HS-5 (cell line): ENCODE results near the gene C10orf71.
A peak's percentile ranks its signal among the peaks of the same experiment; 100 is the strongest.

ENCODE experiments used
- DNase-seq: peaks from one replicate; pipeline ENCODE4 v3.0.0-alpha.2; 2012; ENCODE audit warnings: low read depth

C10orf71 gene

GRCh38 chr10:49274886-49275285, 24.1 kb upstream of the C10orf71 start:
- DNase-seq = no peak

GRCh38 chr10:49275896-49276295, 23.1 kb upstream of the C10orf71 start:
- DNase-seq = no peak

- DNase-seq = no peak
Observed at GRCh38 chr10:49276596-49276995, 22.4 kb upstream of the C10orf71 start.

DNA sequence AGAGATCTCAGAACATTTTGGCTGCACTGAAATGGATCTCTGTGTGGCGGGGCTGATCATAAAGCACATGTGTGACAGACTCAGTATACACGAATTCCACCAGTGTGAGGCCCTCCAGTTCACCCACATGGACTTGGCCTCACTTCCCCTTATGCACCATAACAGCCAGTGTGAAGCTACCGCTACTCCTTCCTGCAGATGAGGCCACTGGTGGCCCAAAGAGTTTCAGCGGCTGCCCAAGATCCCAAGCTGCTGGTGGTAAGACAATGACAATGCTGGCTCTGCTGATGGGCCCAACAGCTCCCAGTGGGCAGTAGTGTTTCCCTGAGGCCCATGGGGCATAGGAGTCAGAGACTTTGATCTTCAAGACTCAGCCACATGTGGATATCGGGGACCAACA, 21.0 kb upstream of the C10orf71 start:
- DNase-seq = no peak

GRCh38 chr10:49278497-49278981, 20.4 kb upstream of the C10orf71 start:
- no peak for DNase-seq

DNA sequence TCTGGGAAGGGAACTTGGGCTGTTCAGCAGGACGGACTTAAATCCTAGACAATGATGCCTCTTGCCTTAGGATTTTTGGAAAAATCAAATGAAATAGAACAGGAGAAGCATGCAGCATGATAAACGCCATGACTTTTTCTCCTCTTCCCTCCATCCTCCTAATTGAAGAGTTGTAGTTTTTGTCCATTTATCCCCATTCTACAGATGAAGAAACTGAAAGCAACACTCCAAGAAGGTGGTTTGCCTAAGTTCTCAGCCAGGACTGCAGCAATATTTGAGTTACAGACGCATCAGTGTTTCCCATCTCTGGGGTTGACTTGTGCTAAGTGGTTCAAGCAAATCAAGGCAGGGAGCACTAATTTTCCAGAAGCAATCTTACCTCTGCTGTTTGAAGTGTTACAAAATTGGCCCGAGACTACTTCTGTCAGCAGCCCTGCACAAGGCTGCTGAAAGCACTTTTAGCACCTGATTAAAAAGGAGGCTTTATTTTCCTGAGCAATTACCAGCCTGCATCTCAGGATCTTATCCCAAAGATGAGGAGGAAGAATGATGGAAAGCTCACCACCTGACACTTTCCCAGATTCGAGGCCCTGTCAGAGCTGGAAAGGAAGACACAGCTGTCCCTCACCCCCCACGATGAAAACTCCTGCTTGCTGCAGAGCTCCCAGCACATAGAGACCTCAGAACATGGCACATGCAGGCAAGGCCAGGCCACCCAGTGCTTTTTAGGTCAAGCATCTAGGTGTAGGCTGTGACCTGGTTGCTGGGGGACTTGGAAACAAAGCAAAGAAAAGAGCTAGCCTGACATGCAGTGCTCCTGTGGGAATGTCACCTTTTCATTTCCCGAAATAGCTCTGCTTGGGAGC, 19.7 kb upstream of the C10orf71 start:
- DNase-seq = no peak

GRCh38 chr10:49280001-49280408, 19.0 kb upstream of the C10orf71 start:
- DNase-seq = peak; percentile 77

GRCh38 chr10:49281461-49281860, 17.5 kb upstream of the C10orf71 start:
- no peak for DNase-seq

DNA sequence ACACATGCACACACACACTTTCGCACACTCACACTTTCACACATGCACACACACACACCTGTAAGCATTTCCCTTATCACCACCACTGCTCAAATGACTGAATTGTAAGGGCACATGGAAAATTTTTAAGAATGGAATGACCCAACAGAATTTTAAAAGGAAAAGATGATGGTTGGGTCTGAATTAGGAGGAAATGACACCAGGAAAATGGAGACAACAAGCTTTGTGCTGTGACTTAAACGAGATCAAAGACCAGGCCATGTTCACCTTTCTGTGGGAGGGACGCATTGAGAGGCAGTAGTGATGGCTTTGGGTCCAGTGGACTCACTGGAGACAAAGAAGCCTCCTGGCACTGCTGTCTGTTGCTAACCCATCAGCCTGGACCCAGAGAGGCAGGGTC, 16.7 kb upstream of the C10orf71 start:
- no peak for DNase-seq

GRCh38 chr10:49282879-49283341, 16.1 kb upstream of the C10orf71 start:
- DNase-seq = no peak

DNA sequence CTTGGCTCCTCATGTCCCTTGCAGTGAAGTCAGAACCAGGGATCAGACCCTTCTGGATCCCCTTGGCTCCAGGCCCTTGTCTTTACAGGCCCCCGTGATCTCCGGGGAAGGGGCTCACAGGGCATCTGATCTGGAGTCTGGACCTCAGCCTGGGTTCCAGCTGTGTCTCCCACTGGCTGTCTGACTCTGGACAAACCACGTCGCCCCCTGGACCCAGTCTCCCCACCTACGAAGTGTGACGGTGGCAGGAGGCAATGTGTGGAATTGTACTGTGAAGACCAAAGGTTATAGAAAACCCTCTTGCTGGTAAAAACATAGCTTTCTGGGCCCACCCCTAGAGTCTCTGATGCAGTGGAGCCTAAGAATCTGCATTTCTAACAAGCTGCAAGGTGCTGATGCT, 15.5 kb upstream of the C10orf71 start:
- DNase-seq = no peak

DNA sequence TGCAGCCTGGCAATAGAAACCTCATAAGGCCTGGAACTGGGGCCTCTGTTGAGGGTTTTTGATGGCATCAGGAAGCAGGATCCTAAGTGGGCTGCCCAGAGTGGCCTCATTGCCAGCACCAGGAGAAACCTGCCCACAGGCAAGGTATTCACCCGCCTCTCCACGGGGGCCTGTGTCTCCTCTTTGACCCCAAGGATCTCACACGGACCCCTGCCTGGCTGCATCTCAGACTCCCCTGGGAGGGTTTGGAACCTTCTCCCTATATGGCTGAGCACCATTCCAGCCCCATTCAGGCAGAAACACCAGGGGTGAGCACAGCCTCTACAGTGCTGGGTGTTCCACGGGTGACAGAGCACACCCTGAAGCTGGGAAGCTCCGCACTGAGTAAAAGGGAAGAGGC, 14.6 kb upstream of the C10orf71 start:
- DNase-seq = no peak

- no peak for DNase-seq
Observed at GRCh38 chr10:49285232-49285631, 13.7 kb upstream of the C10orf71 start.

- DNase-seq = no peak
Observed at GRCh38 chr10:49286686-49287085, 12.3 kb upstream of the C10orf71 start.

DNA sequence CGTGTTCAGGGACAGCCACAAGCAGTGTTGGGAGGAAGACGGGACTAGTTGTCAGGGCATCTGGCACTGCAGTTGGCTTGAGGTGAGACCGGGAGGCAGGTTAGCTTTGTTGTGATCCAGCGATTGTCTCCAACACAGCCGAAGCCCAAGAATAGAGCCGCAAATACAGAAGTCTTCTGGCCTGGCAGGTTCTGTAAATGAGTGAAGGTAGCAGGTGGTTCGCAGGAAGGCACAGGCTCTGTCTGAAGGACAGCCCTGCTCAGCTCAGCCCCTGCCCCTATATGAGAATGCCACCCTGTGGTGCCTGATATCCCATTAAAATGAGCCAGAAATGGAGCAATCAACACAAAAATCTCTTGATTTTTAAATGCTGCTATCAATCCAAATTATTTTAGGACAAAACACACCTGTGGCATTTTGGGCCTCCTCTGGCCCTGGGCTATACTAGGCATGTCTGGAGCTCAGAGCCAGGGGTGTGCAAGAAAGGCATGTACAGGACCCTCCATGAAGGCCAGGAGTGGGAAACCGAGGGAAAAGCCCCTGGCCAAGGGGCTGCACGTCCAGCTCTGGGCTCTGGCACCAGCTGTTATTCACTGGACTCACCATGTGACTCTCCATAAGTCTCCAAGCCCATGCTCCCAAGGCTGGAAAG, 11.2 kb upstream of the C10orf71 start:
- DNase-seq = no peak

DNA sequence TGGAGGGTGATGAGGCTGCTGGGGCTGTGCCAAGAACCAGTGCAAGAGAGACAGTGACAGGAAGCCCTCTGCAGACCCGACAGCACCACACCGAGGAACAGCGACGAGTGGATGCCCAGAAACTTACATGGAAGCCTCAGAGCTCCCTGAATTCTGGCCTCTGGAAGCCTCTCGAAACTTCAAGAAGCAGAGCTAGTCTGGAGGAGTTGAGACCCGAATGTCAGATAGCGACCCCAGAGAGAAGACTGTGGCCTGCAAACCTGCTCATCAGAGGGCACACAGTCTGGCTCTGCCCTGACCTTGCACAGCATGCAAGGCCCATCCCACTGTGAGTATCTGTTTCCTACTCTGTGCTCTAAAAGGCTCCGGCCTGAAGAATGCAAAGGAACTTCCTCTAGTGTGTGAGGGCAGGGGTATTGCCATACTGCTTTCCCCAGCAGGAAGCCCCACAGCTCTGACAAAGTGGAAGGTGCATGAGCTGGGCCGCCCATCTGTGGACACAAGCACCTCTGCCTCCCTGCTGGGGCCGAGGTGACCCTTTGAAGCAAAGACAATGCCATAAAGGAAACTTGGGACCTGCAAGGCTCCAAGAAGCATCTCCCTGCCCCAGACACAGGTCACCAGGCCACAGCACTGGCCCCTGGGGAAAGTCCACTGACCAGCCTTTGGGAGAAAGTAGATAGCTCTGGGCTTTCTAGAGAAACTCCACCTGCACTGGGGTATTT, 10.5 kb upstream of the C10orf71 start:
- DNase-seq = no peak

- DNase-seq = no peak
Observed at GRCh38 chr10:49289480-49289879, 9.5 kb upstream of the C10orf71 start.

DNA sequence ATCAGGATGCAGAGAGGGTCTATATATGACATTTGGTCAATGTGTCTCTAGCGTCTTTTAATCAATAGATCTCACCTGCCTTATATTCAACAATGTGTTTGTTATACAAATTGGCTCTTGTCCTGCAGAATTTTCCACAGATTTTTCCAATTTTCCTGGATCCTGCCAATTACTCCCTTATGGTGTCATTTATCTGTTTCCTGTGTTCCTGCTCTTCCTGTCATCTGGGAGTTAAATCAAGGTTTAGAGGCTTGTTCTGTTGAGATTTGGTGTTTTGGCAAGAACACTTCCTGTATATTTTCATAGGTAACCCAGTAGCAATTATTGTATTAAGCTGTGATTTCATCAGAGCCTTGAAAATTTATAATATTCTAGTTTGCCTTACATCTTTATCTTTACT, 8.8 kb upstream of the C10orf71 start:
- DNase-seq = no peak

DNA sequence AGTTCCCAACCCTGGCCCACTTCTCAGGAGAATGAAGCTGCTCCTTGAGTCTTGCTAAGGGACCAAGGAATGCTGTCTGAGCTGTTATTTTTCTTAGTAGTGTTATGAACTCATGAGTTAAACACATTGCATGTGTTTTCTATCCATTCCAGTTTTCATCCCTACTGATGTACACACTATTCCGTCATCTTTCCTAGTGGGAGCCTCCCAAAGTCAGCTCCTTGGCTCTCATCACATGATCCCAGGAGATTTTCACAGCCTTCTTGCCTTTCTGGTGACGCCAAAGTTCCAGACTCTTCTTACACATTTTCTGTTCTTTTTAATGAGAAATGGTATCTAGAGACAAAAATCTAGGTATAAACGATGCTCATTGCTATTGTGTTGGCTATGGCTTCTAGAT, 8.4 kb upstream of the C10orf71 start:
- DNase-seq = no peak

DNA sequence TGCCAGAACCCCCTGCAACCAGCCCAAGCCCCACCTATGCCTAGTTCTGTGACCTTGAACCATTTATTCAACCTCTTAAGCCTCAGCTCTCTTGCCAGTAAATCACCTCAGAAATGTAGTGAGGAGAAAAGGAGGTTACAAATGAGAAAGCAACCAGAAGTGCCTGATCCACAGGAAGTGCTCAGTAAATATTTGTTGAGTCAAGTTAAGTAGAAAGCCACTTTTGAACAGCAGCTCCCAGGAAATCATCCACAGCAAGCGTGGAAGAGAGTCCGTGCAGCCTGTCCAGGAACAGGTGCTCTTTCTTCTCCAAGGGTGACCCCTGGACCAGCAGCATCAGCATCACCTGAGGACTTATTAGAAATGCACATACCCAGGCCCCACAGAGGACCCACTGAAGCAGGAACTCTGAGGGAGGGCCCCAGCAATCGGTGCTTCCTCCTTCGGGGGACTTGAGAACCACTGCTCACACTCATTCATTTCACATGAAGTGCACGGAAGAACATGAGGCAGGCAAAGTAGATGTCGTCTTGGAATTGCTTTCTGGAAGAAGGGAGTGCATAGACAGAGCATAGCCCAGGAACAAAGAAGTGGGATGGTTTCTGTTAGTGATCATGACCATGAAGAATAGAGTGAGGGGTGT, 6.3 kb upstream of the C10orf71 start:
- no peak for DNase-seq

DNA sequence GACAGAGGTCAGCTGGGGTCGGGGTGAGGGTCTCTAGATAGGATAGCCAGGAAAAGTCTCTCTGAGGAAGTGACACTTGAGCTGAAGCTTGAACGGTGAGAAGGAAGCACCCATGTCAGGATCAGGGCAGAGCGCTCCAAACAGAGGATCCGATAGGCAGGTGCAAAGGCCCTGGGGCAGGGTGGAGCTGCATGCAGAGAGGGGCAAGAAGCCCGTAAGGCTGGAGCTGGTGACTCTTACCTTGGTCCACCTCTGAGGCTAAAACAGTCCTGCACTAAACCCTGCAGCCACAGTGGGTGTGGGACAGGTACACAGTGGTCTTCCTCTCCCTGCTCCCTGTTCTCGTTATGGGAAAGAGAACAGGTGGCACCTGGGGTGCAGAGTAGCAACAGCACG, 5.8 kb upstream of the C10orf71 start:
- no peak for DNase-seq

GRCh38 chr10:49294731-49295130, 4.2 kb upstream of the C10orf71 start:
- DNase-seq = no peak
